ENCODE data around the gene PAX6. TPM values are rescaled to one million over a fixed set of nuclear protein-coding genes. Genes with fewer than 3 reads are reported as not detected.

PAX6 gene
- total RNA-seq, 1 experiment from 2014 or later = 29.0 TPM

DNA sequence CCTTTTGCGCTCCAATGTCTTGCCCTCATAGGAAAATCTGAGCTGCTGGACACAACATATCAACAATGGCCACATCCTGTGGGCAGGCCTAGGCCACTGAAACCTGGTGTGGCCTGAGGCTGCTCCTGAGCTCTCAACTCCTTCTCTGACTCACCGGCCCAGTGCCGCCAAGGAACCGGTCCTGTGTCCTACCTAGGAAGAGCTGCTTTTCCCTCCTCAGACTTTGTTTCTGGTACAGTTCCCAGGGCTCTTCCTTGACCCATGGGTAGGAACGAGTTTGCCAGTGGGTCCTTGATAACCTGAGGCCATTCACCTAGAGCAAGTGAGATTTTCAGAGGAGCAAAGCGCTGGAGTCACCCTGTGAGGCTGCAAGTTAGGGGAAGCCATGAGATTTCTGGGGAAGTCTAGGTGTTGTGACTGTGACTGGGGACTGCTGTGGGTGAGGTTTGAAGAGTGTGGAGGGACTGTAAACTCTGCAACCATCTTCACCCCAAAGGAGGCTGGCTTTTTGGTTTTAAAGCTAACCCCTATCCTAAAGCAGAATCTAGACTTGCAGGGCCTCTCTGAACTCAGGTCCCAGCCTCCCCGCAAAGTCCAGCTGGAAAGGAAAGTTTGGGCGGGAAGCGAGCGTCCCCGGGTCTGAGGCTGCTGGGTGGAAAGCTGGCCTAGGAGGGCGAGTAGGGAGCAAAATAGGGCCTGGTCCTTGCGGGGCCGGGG lies 12.0 kb upstream of the PAX6 start:
- H3K4me3 ChIP-seq = no peak overlapping the region
- BruUV-seq (replicated peaks) = no TSS peak
- H3K9me3 ChIP-seq (ENCODE audit: insufficient read depth, low read depth) = no peaks in the 10 kb centered on the region
- no peaks in the 10 kb centered on the region for H3K4me1 ChIP-seq (replicated peaks; ENCODE audit: insufficient read depth)
- H3K27me3 ChIP-seq (ENCODE audit: insufficient read depth, low read depth) = no peaks in the 10 kb centered on the region
- CTCF ChIA-PET = no interaction called here
- intact Hi-C loops (cut with micrococcal nuclease; ENCODE audit: unreplicated experiment) = no loop called here
- H4K20me1 ChIP-seq (ENCODE audit: insufficient read depth) = no peaks in the 10 kb centered on the region
- H3K9me2 ChIP-seq (ENCODE audit: insufficient read depth) = no peaks in the 10 kb centered on the region
- TF ChIP-seq, protein P1, sequence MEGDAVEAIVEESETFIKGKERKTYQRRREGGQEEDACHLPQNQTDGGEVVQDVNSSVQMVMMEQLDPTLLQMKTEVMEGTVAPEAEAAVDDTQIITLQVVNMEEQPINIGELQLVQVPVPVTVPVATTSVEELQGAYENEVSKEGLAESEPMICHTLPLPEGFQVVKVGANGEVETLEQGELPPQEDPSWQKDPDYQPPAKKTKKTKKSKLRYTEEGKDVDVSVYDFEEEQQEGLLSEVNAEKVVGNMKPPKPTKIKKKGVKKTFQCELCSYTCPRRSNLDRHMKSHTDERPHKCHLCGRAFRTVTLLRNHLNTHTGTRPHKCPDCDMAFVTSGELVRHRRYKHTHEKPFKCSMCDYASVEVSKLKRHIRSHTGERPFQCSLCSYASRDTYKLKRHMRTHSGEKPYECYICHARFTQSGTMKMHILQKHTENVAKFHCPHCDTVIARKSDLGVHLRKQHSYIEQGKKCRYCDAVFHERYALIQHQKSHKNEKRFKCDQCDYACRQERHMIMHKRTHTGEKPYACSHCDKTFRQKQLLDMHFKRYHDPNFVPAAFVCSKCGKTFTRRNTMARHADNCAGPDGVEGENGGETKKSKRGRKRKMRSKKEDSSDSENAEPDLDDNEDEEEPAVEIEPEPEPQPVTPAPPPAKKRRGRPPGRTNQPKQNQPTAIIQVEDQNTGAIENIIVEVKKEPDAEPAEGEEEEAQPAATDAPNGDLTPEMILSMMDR (conservative IDR thresholded peaks at IDR 0.05) = no peak
- TF ChIP-seq EZH2 (IDR thresholded peaks at IDR 0.05; ENCODE audit: low read depth) = no peak
- POLR2A ChIA-PET (ENCODE audit: unreplicated experiment) = no interaction called here
- no peaks in the 10 kb centered on the region for H3K36me3 ChIP-seq (ENCODE audit: low read depth)
- no peak for DNase-seq
- no peak overlapping the region for H2AFZ ChIP-seq
- no peak overlapping the region for H3K27ac ChIP-seq
- no peaks in the 10 kb centered on the region for H3K79me2 ChIP-seq (ENCODE audit: low read depth)
- H3K4me2 ChIP-seq = no peak overlapping the region
- no peaks in the 10 kb centered on the region for H3F3A ChIP-seq (ENCODE audit: insufficient read depth, low read depth)

DNA sequence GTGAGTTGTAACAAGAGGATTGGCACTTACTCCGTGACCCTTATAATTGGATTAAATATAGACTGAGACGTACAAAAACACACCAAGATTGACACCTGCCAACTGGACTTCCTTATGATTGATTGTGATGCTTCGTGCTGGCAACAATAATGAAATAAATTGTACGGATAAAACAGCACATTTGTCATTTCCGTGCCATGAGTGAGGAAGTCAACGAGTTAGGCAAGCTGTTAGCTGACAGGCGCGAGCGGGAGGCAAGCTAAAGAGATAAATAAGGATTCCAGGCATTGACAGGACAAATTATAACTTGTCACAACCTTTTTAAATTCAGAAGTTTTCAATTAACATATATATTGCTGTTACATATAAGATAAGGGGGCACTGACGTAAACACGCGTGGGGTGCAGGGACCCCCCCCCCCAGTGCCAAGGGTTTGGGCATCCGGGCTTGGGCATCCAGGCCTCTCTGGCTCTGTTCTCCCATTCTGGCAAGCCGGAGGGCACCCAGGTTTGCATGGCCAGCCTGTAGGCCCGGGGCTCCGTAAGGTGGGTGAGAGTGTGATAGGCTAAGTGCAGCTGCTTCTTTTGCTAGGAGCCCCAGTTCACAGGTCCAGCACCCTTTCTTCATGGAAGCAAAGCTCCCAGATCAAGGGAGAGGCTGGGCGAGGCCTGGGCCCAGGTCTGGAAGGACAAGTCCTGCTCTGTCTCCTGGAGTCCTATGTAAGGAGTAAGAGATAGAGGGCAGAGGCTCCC lies 11.2 kb upstream of the PAX6 start:
- POLR2A ChIA-PET (ENCODE audit: unreplicated experiment) = no interaction called here
- no peak overlapping the region for H2AFZ ChIP-seq
- no peaks in the 10 kb centered on the region for H3K9me3 ChIP-seq (ENCODE audit: insufficient read depth, low read depth)
- no peak overlapping the region for H3K27ac ChIP-seq
- H3K79me2 ChIP-seq (ENCODE audit: low read depth) = no peaks in the 10 kb centered on the region
- CTCF ChIA-PET = no interaction called here
- no peak for TF ChIP-seq EZH2 (IDR thresholded peaks at IDR 0.05; ENCODE audit: low read depth)
- TF ChIP-seq, protein P1 (conservative IDR thresholded peaks at IDR 0.05) = no peak
- H3K27me3 ChIP-seq (ENCODE audit: insufficient read depth, low read depth) = no peaks in the 10 kb centered on the region
- no peaks in the 10 kb centered on the region for H4K20me1 ChIP-seq (ENCODE audit: insufficient read depth)
- no peaks in the 10 kb centered on the region for H3F3A ChIP-seq (ENCODE audit: insufficient read depth, low read depth)
- H3K4me3 ChIP-seq = no peak overlapping the region
- intact Hi-C loops (cut with micrococcal nuclease; ENCODE audit: unreplicated experiment) = no loop called here
- DNase-seq = no peak
- no peak overlapping the region for H3K4me2 ChIP-seq
- no peaks in the 10 kb centered on the region for H3K36me3 ChIP-seq (ENCODE audit: low read depth)
- BruUV-seq (replicated peaks) = no TSS peak
- H3K9me2 ChIP-seq (ENCODE audit: insufficient read depth) = no peaks in the 10 kb centered on the region
- H3K4me1 ChIP-seq (replicated peaks; ENCODE audit: insufficient read depth) = no peaks in the 10 kb centered on the region

DNA sequence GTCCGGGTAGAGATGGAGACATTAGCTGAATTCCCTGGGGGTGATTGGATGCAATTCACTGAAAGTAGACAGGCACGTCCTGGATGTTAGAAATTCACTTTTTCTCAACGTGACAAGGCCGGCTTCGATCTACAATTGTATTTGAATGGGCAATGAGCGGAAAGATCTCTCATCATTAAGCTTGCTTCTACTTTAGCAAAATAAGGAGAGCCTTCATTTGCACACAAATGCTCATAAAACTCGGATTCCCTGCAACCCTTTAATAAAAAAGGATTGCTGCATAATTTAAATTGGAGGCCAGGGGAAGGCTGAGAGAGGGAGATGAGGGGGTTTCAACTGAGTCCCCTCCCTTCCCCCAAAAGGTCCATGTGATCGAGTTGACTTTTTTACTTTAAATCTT lies 10.6 kb upstream of the PAX6 start:
- H3F3A ChIP-seq (ENCODE audit: insufficient read depth, low read depth) = no peaks in the 10 kb centered on the region
- no peak for DNase-seq
- H3K36me3 ChIP-seq (ENCODE audit: low read depth) = no peaks in the 10 kb centered on the region
- no peak overlapping the region for H3K27ac ChIP-seq
- H3K79me2 ChIP-seq (ENCODE audit: low read depth) = no peaks in the 10 kb centered on the region
- H3K4me2 ChIP-seq = no peak overlapping the region
- no peaks in the 10 kb centered on the region for H3K9me2 ChIP-seq (ENCODE audit: insufficient read depth)
- no peak overlapping the region for H2AFZ ChIP-seq
- no TSS peak for BruUV-seq (replicated peaks)
- TF ChIP-seq, protein P1 (conservative IDR thresholded peaks at IDR 0.05) = no peak
- TF ChIP-seq EZH2 (IDR thresholded peaks at IDR 0.05; ENCODE audit: low read depth) = no peak
- no peak overlapping the region for H3K4me3 ChIP-seq
- intact Hi-C loops (cut with micrococcal nuclease; ENCODE audit: unreplicated experiment) = no loop called here
- ChIA-PET CTCF (no interaction called here), POLR2A (ENCODE audit: unreplicated experiment) (no interaction called here)
- H3K4me1 ChIP-seq (replicated peaks; ENCODE audit: insufficient read depth) = no peaks in the 10 kb centered on the region
- H3K27me3 ChIP-seq (ENCODE audit: insufficient read depth, low read depth) = no peaks in the 10 kb centered on the region
- no peaks in the 10 kb centered on the region for H3K9me3 ChIP-seq (ENCODE audit: insufficient read depth, low read depth)
- no peaks in the 10 kb centered on the region for H4K20me1 ChIP-seq (ENCODE audit: insufficient read depth)

All from PC-9 (cell line).